Thoracic aorta endothelial cell (primary cell): ENCODE data around the gene TBCC. TPM values are rescaled to one million over a fixed set of nuclear protein-coding genes. Genes with fewer than 3 reads are reported as not detected.

Source experiments
- total RNA-seq: library from RNA; depleted of rRNA; stranded (reverse); fragments of >200 nt; gene quantifications from 2 replicates; pipeline ENCODE4 v1.2.3, GENCODE V29; 2012

Gene TBCC
- total RNA-seq: 28.3 and 31.3 TPM in 2 replicates

GRCh38 chr6:42745640-42746462 is at the start of gene TBCC:
TBCC (minus strand) TSS chr6:42746103; CDS start chr6:42746073, 30 bp downstream.

DNA sequence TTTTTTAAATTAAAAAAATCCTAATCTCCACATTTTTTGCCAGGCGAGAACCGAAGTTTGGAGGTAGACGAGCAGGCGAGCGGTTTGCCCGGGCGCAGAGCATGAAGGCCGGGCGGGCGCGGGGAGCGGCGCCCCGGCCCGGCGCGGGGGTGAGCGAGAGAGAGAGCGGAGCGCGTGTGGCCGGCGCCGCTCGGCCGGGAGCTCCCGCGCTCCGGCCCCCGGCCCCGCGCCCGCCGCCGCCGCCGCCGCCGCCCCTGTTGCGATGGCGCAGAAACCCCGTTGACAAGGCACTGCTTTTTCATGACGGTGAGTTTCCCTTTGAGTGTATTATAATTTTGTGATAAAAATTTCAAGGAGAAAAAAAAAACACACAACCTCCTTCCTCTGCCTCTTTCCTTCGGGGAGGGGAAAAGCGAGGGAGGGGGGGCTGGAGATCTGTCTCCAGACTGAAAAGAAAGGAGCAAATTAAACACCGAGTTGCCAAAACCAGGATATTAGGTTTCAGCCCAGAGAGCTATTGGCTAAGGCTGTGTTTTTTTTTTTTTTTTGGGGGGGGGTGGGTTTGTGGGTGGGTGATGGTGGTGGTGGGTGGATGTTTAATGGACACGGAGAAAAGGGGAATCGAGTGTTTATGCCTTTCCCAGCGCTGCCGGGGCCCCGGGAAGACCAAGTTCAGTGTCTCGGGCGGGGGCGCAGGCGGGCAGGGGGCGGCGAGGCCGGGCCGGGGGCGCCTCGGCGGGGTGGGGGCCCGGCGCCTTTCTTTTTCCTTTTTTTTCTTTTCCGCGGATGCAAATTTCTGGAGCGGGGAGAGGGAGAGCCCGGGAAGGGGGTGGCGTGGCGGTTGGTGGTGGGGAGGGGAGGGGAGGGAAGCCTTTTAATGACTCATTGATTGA is 36.1 kb upstream of the TBCC start, which contains the start of gene BICRAL:
Gene BICRAL, plus strand, starts transcription at position 257 of the 893 bp plus-strand sequence. CDS start 39,971 bp downstream, outside the sequence.

GRCh38 chr6:42722497-42722896 is 23.4 kb downstream of the TBCC start, which contains the start of gene PRPH2:
PRPH2 (minus strand) TSS chr6:42722597; CDS start chr6:42722334, 263 bp downstream.

Other genes with a start within 250 kb of the TBCC start
- gene UBR2, start 182.1 kb downstream of the TBCC start, total RNA-seq: 31.9 and 34.0 TPM in 2 replicates
- 0.07 TPM in 1 of 2 replicates, not detected in the other for gene PRPH2, start 23.5 kb downstream of the TBCC start, total RNA-seq
- 6.5 and 7.1 TPM in 2 replicates for gene BICRAL, start 35.9 kb upstream of the TBCC start, total RNA-seq
- gene RPL7L1, start 133.5 kb upstream of the TBCC start, total RNA-seq: 204 and 227 TPM in 2 replicates
- gene PTCRA, start 169.9 kb upstream of the TBCC start, total RNA-seq: not detected in 2 replicates
- gene CNPY3, start 183.4 kb upstream of the TBCC start, total RNA-seq: 25.4 and 28.1 TPM in 2 replicates
- 0.13 TPM in 1 of 2 replicates, not detected in the other for gene GNMT, start 214.7 kb upstream of the TBCC start, total RNA-seq
- 17.4 and 25.7 TPM in 2 replicates for gene PEX6, start 233.1 kb upstream of the TBCC start, total RNA-seq
- gene PPP2R5D, start 238.5 kb upstream of the TBCC start, total RNA-seq: 60.4 and 63.3 TPM in 2 replicates